ENCODE results near the gene SEC24B.
"Not testable (repeated sequence)": the region's sequence is repeated elsewhere in the genome, so short reads cannot be mapped to it uniquely, and the experiment has no call there.

The SEC24B gene

DNA sequence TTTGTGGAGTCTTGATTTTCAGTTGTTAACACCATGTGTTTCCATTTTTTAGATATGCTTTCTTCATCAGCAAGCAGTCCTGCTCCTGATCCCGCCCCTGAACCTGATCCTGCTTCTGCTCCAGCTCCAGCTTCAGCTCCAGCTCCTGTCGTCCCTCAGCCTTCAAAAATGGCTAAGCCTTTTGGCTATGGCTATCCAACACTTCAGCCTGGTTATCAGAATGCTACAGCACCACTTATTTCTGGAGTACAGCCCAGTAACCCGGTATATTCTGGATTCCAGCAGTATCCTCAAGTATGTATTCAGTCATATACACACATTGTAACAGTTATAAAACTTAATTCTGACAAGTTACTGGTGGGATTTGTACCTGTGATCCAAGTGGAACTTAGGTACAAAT is 60.9 kb downstream of the SEC24B start:
- Mint-ChIP-seq H3K36me3 (ENCODE audit: insufficient read depth) (peaks cover 48% of the 10 kb centered on the region), H3K4me3 (no peak overlapping the region)

DNA sequence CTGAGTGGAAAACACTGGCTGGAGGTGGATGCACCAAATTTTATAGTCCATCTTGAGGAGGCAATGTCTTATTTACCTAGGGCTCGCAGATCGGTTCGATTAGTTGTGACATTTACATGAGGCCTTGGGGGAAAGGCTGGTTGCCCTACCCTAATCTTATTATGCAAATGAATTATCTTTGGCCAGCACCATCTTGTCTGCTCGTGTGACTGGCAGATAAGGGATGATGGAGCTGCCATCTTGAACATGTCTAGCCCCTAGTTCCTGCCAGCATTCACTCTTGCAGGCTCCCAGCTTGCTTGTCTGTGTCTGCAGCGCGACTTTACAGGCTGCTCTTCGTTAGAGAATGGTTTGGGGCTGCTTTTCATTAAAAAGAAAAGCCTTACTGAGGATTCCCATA is 61.9 kb downstream of the SEC24B start:
- no peak for DNase-seq (ENCODE audit: low spot score in 2 of 2)
- Mint-ChIP-seq H3K27me3 (no peaks in the 10 kb centered on the region), H3K27ac (ENCODE audit: low read depth) (no peak overlapping the region)

More for the DNA sequence above, 60.9 kb downstream of the SEC24B start:
- H3K27me3 Mint-ChIP-seq = no peaks in the 10 kb centered on the region
- peaks cover 9% of the 10 kb centered on the region for H3K4me1 Mint-ChIP-seq
- DNase-seq (ENCODE audit: low spot score in 2 of 2) (no peak), ATAC-seq (replicated peaks; ENCODE audit: extremely low read depth, poor library complexity, severe bottlenecking) (no peak)
- H3K27ac Mint-ChIP-seq (ENCODE audit: low read depth) = no peak overlapping the region
- no peaks in the 10 kb centered on the region for H3K9me3 Mint-ChIP-seq

DNA sequence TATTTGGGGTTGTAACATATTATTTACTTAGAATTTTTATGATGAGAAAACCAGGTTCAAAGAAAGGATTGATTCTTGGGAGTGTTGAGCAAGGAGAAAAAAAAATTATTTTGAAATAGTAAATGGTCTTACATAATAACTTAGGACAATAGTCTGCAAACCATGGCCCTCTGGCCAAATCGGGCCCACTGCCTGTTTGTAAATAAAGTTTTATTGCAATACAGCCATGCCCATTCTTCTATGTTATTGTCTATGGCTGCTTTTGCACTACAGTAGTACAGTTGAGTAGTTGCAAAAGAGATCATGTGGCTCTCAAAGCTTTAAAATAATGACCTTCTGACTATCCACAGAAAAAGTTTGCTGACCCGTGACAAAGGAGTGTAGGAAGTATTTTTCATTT is 63.3 kb downstream of the SEC24B start:
- Mint-ChIP-seq H3K4me3 (no peak overlapping the region), H3K9me3 (no peaks in the 10 kb centered on the region), H3K27ac (ENCODE audit: low read depth) (no peak overlapping the region), H3K4me1 (peaks cover 4% of the 10 kb centered on the region), H3K36me3 (ENCODE audit: insufficient read depth) (peaks cover 54% of the 10 kb centered on the region), H3K27me3 (no peaks in the 10 kb centered on the region)
- ATAC-seq (replicated peaks; ENCODE audit: extremely low read depth, poor library complexity, severe bottlenecking) (no peak), DNase-seq (ENCODE audit: low spot score in 2 of 2) (no peak)

More for the DNA sequence above, 61.9 kb downstream of the SEC24B start:
- H3K4me1 Mint-ChIP-seq = peaks cover 9% of the 10 kb centered on the region
- no peak for ATAC-seq (replicated peaks; ENCODE audit: extremely low read depth, poor library complexity, severe bottlenecking)
- no peak overlapping the region for H3K4me3 Mint-ChIP-seq
- peaks cover 52% of the 10 kb centered on the region for H3K36me3 Mint-ChIP-seq (ENCODE audit: insufficient read depth)
- H3K9me3 Mint-ChIP-seq = no peaks in the 10 kb centered on the region

DNA sequence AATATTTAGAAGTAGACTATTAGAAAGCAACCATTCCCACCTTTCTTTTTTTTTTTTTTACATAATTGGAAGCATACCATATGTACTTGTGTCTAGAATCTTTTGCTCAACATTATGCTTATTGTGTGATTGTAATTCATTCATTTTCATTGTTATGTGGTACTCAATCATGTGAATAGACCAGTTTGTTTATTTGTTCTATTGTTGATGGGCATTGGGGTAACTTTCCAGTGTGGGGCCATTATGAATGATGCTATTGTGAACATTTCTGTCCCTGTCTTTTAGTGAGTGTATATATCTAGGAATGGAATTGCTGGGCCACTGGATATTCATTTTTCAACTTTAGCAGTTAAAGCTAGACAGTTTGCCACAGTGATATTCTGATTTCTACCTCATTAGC is 63.9 kb downstream of the SEC24B start:
- Mint-ChIP-seq H3K27me3 (no peaks in the 10 kb centered on the region), H3K4me1 (peaks cover 7% of the 10 kb centered on the region), H3K4me3 (no peak overlapping the region), H3K9me3 (no peaks in the 10 kb centered on the region), H3K27ac (ENCODE audit: low read depth) (no peak overlapping the region), H3K36me3 (ENCODE audit: insufficient read depth) (peaks cover 50% of the 10 kb centered on the region)
- no peak for ATAC-seq (replicated peaks; ENCODE audit: extremely low read depth, poor library complexity, severe bottlenecking)
- DNase-seq (ENCODE audit: low spot score in 2 of 2) = no peak

DNA sequence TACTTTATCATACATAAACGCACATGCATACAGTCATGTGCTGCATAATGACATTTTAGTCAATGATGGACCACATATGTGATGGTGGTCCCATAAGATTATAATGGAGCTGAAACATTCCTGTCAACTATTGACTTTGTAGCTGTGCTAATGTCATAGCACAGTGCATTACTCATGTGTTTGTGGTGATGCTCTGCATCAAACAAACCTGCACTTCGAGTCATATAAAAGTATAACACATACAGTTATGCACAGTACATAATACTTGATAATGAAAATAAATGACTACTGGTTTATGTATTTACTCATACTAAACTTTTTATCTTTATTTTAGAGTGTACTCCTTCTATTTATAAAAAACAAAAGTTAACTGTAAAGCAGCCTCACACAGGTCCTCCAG is 65.9 kb downstream of the SEC24B start:
- H3K4me1 Mint-ChIP-seq = peaks cover 7% of the 10 kb centered on the region
- H3K27me3 Mint-ChIP-seq = no peaks in the 10 kb centered on the region
- H3K9me3 Mint-ChIP-seq = no peaks in the 10 kb centered on the region
- DNase-seq (ENCODE audit: low spot score in 2 of 2) (no peak), ATAC-seq (replicated peaks; ENCODE audit: extremely low read depth, poor library complexity, severe bottlenecking) (no peak)
- H3K36me3 Mint-ChIP-seq (ENCODE audit: insufficient read depth) = peaks cover 52% of the 10 kb centered on the region
- no peak overlapping the region for H3K4me3 Mint-ChIP-seq
- H3K27ac Mint-ChIP-seq (ENCODE audit: low read depth) = no peak overlapping the region

DNA sequence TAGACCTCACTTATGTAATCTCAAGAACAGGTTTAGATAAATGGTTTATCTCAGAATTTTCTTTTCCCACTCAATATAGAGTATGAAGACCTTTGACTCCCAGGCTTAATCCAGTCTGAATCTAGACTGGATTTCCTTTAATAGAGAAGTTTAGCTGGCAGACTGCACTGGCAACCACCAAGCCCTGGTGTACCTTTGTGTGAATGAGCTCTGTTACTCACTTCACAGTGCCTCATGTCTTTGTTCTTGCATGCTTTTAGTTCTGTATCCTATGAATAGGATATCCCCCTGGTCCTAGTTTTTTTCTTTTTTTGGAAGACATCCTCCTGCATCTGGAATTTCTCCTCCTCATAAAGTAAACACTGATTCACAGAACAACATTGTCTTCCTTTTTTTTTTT is 73.3 kb downstream of the SEC24B start:
- no peak overlapping the region for H3K4me3 Mint-ChIP-seq
- H3K4me1 Mint-ChIP-seq = peaks cover 7% of the 10 kb centered on the region
- no peak overlapping the region for H3K27ac Mint-ChIP-seq (ENCODE audit: low read depth)
- no peaks in the 10 kb centered on the region for H3K27me3 Mint-ChIP-seq
- ATAC-seq (replicated peaks; ENCODE audit: extremely low read depth, poor library complexity, severe bottlenecking) (no peak), DNase-seq (ENCODE audit: low spot score in 2 of 2) (no peak)
- H3K36me3 Mint-ChIP-seq (ENCODE audit: insufficient read depth) = peaks cover 38% of the 10 kb centered on the region
- no peaks in the 10 kb centered on the region for H3K9me3 Mint-ChIP-seq

DNA sequence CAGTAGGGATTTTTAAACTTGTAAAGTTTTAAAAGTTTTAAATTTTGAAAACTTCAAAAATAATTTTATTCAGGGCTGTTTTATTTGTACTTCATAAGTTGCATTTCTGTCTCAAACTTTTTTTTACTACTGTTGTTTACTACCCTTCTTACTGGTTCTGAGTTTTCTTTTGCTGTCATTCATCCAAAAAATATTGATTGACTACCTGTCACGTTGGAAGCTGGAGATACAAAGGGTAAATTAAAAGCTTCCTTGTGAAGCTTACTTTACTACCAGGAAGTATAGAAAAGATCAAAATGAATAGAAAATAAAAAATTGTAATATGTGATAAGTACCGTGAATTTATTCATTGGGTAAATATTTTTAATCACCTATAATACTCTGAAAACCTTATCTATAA is 77.1 kb downstream of the SEC24B start:
- Mint-ChIP-seq H3K4me3 (no peak overlapping the region), H3K27ac (ENCODE audit: low read depth) (no peak overlapping the region), H3K4me1 (no peaks in the 10 kb centered on the region), H3K27me3 (no peaks in the 10 kb centered on the region), H3K9me3 (no peaks in the 10 kb centered on the region), H3K36me3 (ENCODE audit: insufficient read depth) (peaks cover 43% of the 10 kb centered on the region)
- DNase-seq (ENCODE audit: low spot score in 2 of 2) = no peak
- no peak for ATAC-seq (replicated peaks; ENCODE audit: extremely low read depth, poor library complexity, severe bottlenecking)

DNA sequence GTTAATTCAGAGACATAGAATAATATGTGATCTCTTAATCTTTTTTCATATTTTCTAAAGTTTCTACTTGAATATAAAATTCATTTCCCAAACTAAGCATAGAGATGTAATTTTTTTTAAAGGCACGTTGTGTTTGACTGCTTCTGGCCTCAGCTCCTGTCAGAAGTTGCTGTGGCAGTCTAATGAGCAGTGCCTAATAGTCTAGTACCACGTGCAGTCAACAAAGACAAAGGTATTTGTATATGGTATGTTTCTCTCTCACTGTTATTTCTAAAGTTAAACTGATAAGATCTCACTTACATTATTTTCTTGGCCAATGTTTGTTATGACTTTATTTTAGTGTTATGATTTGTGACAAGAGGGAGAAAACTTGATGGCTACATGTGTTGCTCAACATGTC is 77.8 kb downstream of the SEC24B start:
- H3K27ac Mint-ChIP-seq (ENCODE audit: low read depth) = no peak overlapping the region
- H3K4me1 Mint-ChIP-seq = no peaks in the 10 kb centered on the region
- H3K27me3 Mint-ChIP-seq = no peaks in the 10 kb centered on the region
- peaks cover 40% of the 10 kb centered on the region for H3K36me3 Mint-ChIP-seq (ENCODE audit: insufficient read depth)
- no peak overlapping the region for H3K4me3 Mint-ChIP-seq
- no peak for ATAC-seq (replicated peaks; ENCODE audit: extremely low read depth, poor library complexity, severe bottlenecking)
- H3K9me3 Mint-ChIP-seq = no peaks in the 10 kb centered on the region
- no peak for DNase-seq (ENCODE audit: low spot score in 2 of 2)

- H3K27ac Mint-ChIP-seq (ENCODE audit: low read depth) = not testable (repeated sequence)
- H3K36me3 Mint-ChIP-seq (ENCODE audit: insufficient read depth) = peaks cover 41% of the 10 kb centered on the region
Observed at GRCh38 chr4:109513368-109513767, 79.8 kb downstream of the SEC24B start.

DNA sequence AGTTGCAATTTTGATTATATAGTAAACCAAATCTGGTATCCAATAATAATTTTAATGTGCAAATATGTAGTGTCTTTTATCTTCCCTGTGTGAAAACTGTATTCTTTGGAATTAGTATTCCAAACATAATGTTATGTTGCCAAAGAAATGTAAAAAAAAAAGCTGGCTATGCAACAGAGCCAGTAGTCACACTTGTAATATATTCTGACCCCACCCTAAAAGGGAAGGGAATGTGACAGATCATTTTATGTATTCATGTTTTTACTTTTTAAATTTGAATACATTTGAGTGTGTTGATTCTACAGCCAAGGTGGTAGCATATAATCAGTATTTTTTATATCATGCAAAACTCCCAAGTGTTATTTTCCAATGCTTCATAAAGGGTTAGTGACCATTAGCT is 98.6 kb downstream of the SEC24B start:
- ATAC-seq (replicated peaks; ENCODE audit: extremely low read depth, poor library complexity, severe bottlenecking) = no peak
- Mint-ChIP-seq H3K27ac (ENCODE audit: low read depth) (peak overlapping the region; percentile 25), H3K4me1 (no peaks in the 10 kb centered on the region), H3K9me3 (no peaks in the 10 kb centered on the region), H3K27me3 (no peaks in the 10 kb centered on the region), H3K4me3 (no peak overlapping the region), H3K36me3 (ENCODE audit: insufficient read depth) (peaks cover 59% of the 10 kb centered on the region)
- DNase-seq (ENCODE audit: low spot score in 2 of 2) = no peak

More at GRCh38 chr4:109513368-109513767, 79.8 kb downstream of the SEC24B start:
- H3K9me3 Mint-ChIP-seq; DNase-seq (ENCODE audit: low spot score in 2 of 2); ATAC-seq (replicated peaks; ENCODE audit: extremely low read depth, poor library complexity, severe bottlenecking); H3K4me3 Mint-ChIP-seq; H3K27me3 Mint-ChIP-seq; H3K4me1 Mint-ChIP-seq: not testable (repeated sequence)

DNA sequence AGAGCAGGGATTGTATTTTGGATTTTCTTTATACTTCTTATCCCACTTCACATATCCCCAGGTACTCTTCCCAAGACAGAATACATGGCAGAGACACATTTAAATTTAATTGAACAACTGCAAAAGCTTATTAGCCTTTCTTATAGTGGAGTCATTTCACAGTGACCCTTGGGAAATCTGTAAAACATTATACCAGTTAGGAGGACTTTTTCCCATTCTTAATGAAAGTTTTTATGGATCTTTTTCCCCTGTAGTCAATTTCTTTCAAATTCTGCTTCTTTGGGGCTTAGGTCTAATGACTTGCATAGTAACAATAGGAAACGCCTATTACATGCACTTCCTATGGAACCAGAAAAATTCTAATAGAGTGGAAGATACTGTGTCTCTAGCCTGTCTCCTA is 111.8 kb downstream of the SEC24B start:
- no peak for DNase-seq (ENCODE audit: low spot score in 2 of 2)
- no peak for ATAC-seq (replicated peaks; ENCODE audit: extremely low read depth, poor library complexity, severe bottlenecking)
- no peaks in the 10 kb centered on the region for H3K9me3 Mint-ChIP-seq
- H3K4me3 Mint-ChIP-seq = no peak overlapping the region
- peaks cover 10% of the 10 kb centered on the region for H3K36me3 Mint-ChIP-seq (ENCODE audit: insufficient read depth)
- H3K27ac Mint-ChIP-seq (ENCODE audit: low read depth) = peak overlapping the region; percentile 45
- peaks cover 13% of the 10 kb centered on the region for H3K4me1 Mint-ChIP-seq
- H3K27me3 Mint-ChIP-seq = no peaks in the 10 kb centered on the region

- no peak for DNase-seq (ENCODE audit: low spot score in 2 of 2)
- Mint-ChIP-seq H3K27ac (ENCODE audit: low read depth) (no peak overlapping the region), H3K9me3 (no peaks in the 10 kb centered on the region), H3K4me3 (no peak overlapping the region), H3K27me3 (no peaks in the 10 kb centered on the region), H3K4me1 (peaks cover 13% of the 10 kb centered on the region), H3K36me3 (ENCODE audit: insufficient read depth) (peaks cover 8% of the 10 kb centered on the region)
- no peak for ATAC-seq (replicated peaks; ENCODE audit: extremely low read depth, poor library complexity, severe bottlenecking)
Observed at GRCh38 chr4:109547394-109547793, 113.8 kb downstream of the SEC24B start.

GRCh38 chr4:109548655-109549054 is 115.0 kb downstream of the SEC24B start:
- ATAC-seq (replicated peaks; ENCODE audit: extremely low read depth, poor library complexity, severe bottlenecking) = no peak
- Mint-ChIP-seq H3K4me1 (peaks cover 6% of the 10 kb centered on the region), H3K9me3 (no peaks in the 10 kb centered on the region), H3K27ac (ENCODE audit: low read depth) (no peak overlapping the region), H3K4me3 (no peak overlapping the region), H3K27me3 (no peaks in the 10 kb centered on the region), H3K36me3 (ENCODE audit: insufficient read depth) (peaks cover 2% of the 10 kb centered on the region)
- no peak for DNase-seq (ENCODE audit: low spot score in 2 of 2)

DNA sequence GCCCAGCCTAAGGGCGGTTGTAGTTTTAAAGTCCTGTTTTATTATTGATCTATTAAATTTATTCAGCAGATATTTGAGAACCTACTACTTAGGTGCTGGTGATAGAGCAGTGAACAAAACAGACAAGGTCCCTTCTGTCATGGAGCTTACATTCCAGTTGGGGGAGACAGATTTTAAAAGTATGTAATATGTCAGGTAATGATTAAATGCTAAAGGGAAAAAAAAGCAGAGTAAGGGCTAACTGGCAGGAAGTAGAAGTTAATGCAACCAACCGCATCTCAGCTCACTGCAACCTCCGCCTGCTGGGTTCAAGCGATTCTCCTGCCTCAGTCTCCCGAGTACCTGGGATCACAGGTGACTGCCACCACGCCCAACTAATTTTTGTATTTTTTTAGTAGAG is 118.6 kb downstream of the SEC24B start:
- peaks cover 8% of the 10 kb centered on the region for H3K36me3 Mint-ChIP-seq (ENCODE audit: insufficient read depth)
- ATAC-seq (replicated peaks; ENCODE audit: extremely low read depth, poor library complexity, severe bottlenecking) = no peak
- DNase-seq (ENCODE audit: low spot score in 2 of 2) = no peak
- H3K4me3 Mint-ChIP-seq = no peak overlapping the region
- peaks cover 17% of the 10 kb centered on the region for H3K4me1 Mint-ChIP-seq
- no peak overlapping the region for H3K27ac Mint-ChIP-seq (ENCODE audit: low read depth)
- H3K9me3 Mint-ChIP-seq = no peaks in the 10 kb centered on the region
- no peaks in the 10 kb centered on the region for H3K27me3 Mint-ChIP-seq
